GM19238 (cell line): ENCODE data around the gene ST6GALNAC5.
A peak's percentile ranks its signal among the peaks of the same experiment; 100 is the strongest.
"Not testable (repeated sequence)": the region's sequence is repeated elsewhere in the genome, so short reads cannot be mapped to it uniquely, and the experiment has no call there.

Experiments
- DNase-seq: peaks from one replicate; pipeline ENCODE4 v3.0.0; 2011; ENCODE audit warnings: low spot score; ENCODE audit not compliant: insufficient read length

ST6GALNAC5 gene

GRCh38 chr1:76866566-76866965 lies 714 bp upstream of the ST6GALNAC5 start:
- no peak for DNase-seq

GRCh38 chr1:76868154-76868882 lies 1.0 kb downstream of the ST6GALNAC5 start:
- DNase-seq, result no peak

- DNase-seq, result no peak
Measured at GRCh38 chr1:76868916-76869315, 1.6 kb downstream of the ST6GALNAC5 start.

- no peak for DNase-seq
Measured at GRCh38 chr1:76870037-76870436, 2.8 kb downstream of the ST6GALNAC5 start.

- DNase-seq, result no peak
Measured at GRCh38 chr1:76871355-76871974, 4.2 kb downstream of the ST6GALNAC5 start.

GRCh38 chr1:76872944-76873343 lies 5.7 kb downstream of the ST6GALNAC5 start:
- DNase-seq, result no peak

- DNase-seq, result no peak
Measured at GRCh38 chr1:76876655-76877395, 9.5 kb downstream of the ST6GALNAC5 start.

- not testable (repeated sequence) for DNase-seq
Measured at GRCh38 chr1:76879014-76879413, 11.7 kb downstream of the ST6GALNAC5 start.

- no peak for DNase-seq
Measured at GRCh38 chr1:76881762-76882161, 14.5 kb downstream of the ST6GALNAC5 start.

GRCh38 chr1:76891931-76892622 lies 24.8 kb downstream of the ST6GALNAC5 start:
- DNase-seq, result no peak

- no peak for DNase-seq
Measured at GRCh38 chr1:76892675-76893074, 25.4 kb downstream of the ST6GALNAC5 start.

- DNase-seq, result peak; percentile 6
Measured at GRCh38 chr1:76901158-76901767, 34.0 kb downstream of the ST6GALNAC5 start.

GRCh38 chr1:76905876-76906595 lies 38.8 kb downstream of the ST6GALNAC5 start:
- no peak for DNase-seq

- no peak for DNase-seq
Measured at GRCh38 chr1:76909311-76909710, 42.0 kb downstream of the ST6GALNAC5 start.

GRCh38 chr1:76919085-76919484 lies 51.8 kb downstream of the ST6GALNAC5 start:
- no peak for DNase-seq

GRCh38 chr1:76921590-76921989 lies 54.3 kb downstream of the ST6GALNAC5 start:
- DNase-seq, result no peak

- DNase-seq, result no peak
Measured at GRCh38 chr1:76925825-76926224, 58.5 kb downstream of the ST6GALNAC5 start.

GRCh38 chr1:76928522-76928921 lies 61.2 kb downstream of the ST6GALNAC5 start:
- no peak for DNase-seq

GRCh38 chr1:76929136-76929535 lies 61.9 kb downstream of the ST6GALNAC5 start:
- DNase-seq, result no peak
